ENCODE results near the gene MRPL38.

Gene MRPL38

GRCh38 chr17:75919611-75920010 is 14.9 kb upstream of the MRPL38 start:
- DNase-seq (ENCODE audit: low read depth in 2 of 2): no peak

GRCh38 chr17:75917917-75918445 is 13.3 kb upstream of the MRPL38 start:
- no peak for DNase-seq (ENCODE audit: low read depth in 2 of 2)

- no peak for DNase-seq (ENCODE audit: low read depth in 2 of 2)
Measured at GRCh38 chr17:75917141-75917916, 12.6 kb upstream of the MRPL38 start.

GRCh38 chr17:75915268-75915667 is 10.6 kb upstream of the MRPL38 start:
- no peak for DNase-seq (ENCODE audit: low read depth in 2 of 2)

- DNase-seq (ENCODE audit: low read depth in 2 of 2): no peak
Measured at GRCh38 chr17:75914643-75915267, 10.1 kb upstream of the MRPL38 start.

- DNase-seq (ENCODE audit: low read depth in 2 of 2): no peak
Measured at GRCh38 chr17:75913537-75914210, 9.0 kb upstream of the MRPL38 start.

- DNase-seq (ENCODE audit: low read depth in 2 of 2): no peak
Measured at GRCh38 chr17:75910699-75911098, 6.0 kb upstream of the MRPL38 start.

- no peak for DNase-seq (ENCODE audit: low read depth in 2 of 2)
Measured at GRCh38 chr17:75909812-75910274, 5.2 kb upstream of the MRPL38 start.

GRCh38 chr17:75909051-75909811 is 4.5 kb upstream of the MRPL38 start:
- DNase-seq (ENCODE audit: low read depth in 2 of 2): no peak

GRCh38 chr17:75908201-75908600 is 3.5 kb upstream of the MRPL38 start:
- DNase-seq (ENCODE audit: low read depth in 2 of 2): no peak

GRCh38 chr17:75906143-75906884 is 1.6 kb upstream of the MRPL38 start:
- no peak for DNase-seq (ENCODE audit: low read depth in 2 of 2)

- no peak for DNase-seq (ENCODE audit: low read depth in 2 of 2)
Measured at GRCh38 chr17:75902406-75902805, 2.3 kb downstream of the MRPL38 start.

- no peak for DNase-seq (ENCODE audit: low read depth in 2 of 2)
Measured at GRCh38 chr17:75901727-75902126, 3.0 kb downstream of the MRPL38 start.

GRCh38 chr17:75900691-75901533 is 3.8 kb downstream of the MRPL38 start:
- no peak for DNase-seq (ENCODE audit: low read depth in 2 of 2)

- no peak for DNase-seq (ENCODE audit: low read depth in 2 of 2)
Measured at GRCh38 chr17:75899767-75900468, 4.8 kb downstream of the MRPL38 start.

GRCh38 chr17:75899353-75899752 is 5.3 kb downstream of the MRPL38 start:
- no peak for DNase-seq (ENCODE audit: low read depth in 2 of 2)

- no peak for DNase-seq (ENCODE audit: low read depth in 2 of 2)
Measured at GRCh38 chr17:75898791-75899190, 5.9 kb downstream of the MRPL38 start.

- DNase-seq (ENCODE audit: low read depth in 2 of 2): no peak
Measured at GRCh38 chr17:75898065-75898464, 6.6 kb downstream of the MRPL38 start.
